GM12872 (cell line): ENCODE results near the gene PI16.

Source experiments
- TF ChIP-seq, protein P1 (sequence below): IDR thresholded peaks from 3 replicates; pipeline ENCODE4 v1.5.1; 2011; ENCODE audit warnings: low read depth, mild to moderate bottlenecking, low read length, moderate library complexity; ENCODE audit not compliant: insufficient read depth

The PI16 gene

DNA sequence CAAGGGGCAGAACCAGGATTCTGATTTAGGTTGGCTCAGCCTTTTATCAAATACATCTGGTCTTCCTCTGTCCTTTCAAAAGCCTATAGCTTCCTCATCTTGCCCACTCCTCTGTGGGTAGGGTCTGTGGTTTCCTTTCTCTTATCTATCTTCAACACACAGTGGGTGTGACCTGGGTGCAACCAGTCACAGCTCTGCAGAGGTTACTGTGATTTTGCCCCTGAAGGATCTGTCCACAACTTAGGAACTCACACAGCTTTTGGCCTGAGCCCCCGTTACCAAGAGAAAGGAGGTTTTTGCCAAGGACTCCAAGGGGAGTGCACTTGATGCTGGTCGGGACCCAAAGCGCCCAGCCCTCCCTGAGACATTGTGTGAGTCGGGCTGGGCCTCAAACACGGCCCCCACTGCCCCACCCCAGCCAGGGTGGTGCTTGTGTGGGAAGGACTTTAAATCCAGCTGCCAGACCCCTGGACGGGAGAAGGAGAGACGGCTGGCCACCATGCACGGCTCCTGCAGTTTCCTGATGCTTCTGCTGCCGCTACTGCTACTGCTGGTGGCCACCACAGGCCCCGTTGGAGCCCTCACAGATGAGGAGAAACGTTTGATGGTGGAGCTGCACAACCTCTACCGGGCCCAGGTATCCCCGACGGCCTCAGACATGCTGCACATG, at the start of gene PI16:
Gene PI16, plus strand, starts transcription at position 477 of the 670 bp plus-strand sequence. Its CDS starts 23 bp downstream, at position 500.
- TF ChIP-seq, protein P1, sequence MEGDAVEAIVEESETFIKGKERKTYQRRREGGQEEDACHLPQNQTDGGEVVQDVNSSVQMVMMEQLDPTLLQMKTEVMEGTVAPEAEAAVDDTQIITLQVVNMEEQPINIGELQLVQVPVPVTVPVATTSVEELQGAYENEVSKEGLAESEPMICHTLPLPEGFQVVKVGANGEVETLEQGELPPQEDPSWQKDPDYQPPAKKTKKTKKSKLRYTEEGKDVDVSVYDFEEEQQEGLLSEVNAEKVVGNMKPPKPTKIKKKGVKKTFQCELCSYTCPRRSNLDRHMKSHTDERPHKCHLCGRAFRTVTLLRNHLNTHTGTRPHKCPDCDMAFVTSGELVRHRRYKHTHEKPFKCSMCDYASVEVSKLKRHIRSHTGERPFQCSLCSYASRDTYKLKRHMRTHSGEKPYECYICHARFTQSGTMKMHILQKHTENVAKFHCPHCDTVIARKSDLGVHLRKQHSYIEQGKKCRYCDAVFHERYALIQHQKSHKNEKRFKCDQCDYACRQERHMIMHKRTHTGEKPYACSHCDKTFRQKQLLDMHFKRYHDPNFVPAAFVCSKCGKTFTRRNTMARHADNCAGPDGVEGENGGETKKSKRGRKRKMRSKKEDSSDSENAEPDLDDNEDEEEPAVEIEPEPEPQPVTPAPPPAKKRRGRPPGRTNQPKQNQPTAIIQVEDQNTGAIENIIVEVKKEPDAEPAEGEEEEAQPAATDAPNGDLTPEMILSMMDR, result no peak

GRCh38 chr6:36904851-36905393, 49.6 kb upstream of the PI16 start:
- TF ChIP-seq, protein P1, result no peak

DNA sequence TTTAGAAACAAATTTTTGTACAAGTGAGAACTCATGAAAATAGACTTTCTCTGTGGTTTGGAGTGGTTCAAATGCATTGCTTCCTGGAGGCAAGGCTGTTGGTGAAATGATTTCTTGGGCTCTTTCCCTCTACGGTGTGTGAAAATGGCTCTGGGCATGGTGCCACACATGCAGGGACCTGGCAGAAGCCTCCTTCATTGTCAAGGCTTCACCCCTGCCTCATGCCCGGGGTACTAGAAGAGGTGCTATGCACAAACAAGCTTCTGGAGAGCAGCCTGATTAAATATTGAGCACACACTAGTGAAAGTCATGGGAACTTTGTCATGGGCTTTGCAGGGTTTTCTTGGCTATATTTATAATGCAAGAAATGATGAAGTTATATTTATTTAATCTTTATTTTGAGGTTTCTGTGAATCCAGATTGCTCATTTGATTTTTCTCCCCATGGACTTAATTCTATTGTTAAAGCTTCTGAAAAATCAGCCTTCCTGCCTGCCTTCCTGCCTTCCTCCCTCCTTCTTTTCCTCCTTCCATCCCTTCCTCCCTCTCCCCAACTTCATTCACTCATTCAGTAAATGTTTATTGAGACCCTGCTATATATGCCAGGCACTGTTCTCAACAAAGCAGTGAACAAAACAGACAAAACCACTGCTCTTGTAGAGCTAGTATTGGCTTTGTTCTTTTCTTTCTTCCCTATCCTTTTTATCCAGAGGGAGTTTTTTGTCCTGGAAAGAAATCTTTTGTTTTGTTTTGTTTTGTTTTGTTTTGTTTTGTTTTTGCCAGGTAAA, 47.8 kb upstream of the PI16 start:
- TF ChIP-seq, protein P1, result no peak

DNA sequence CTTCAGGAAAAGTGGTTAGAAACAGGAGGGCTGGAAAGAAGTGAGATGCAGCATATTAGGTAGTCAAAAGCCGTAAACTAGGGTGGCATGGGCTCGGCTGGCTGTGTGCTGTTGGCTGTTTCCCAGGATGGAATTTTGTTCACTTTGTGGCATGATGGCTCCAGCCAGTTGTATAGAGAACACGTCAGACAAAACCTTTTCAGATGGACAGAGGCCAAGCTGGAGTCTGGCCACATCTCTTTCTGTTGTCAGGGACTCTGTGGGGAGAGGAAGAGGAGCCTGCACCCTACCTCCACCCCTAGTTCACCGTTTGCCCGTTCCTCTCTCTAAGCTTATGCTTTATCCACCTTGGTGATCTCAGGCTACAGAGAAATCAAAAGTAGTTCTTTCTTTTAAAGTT, 46.8 kb upstream of the PI16 start:
- TF ChIP-seq, protein P1, result no peak

- TF ChIP-seq, protein P1, result no peak
These were observed 45.8 kb upstream of the PI16 start for GRCh38 chr6:36908747-36909146.

- TF ChIP-seq, protein P1, result no peak
These were observed 42.5 kb upstream of the PI16 start for GRCh38 chr6:36912030-36912454.

DNA sequence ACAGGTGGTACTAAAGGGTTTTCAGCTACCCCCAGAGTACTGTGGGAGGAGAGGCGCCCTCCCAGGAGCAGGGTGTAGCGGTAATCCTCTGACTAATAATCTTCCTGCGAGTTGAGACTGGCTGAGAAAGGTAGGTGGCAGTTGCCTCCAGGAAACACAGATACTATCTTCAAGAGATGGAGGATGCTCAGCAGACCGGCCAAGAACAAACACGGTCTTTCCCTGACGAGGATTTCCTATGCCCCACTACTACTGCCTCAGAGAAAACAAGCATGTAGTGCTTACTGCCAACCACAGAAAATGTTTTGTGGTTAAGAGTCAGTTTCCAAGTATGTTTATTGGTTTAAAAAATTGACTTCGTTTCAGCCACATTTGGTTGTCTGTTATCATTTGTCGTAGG, 42.0 kb upstream of the PI16 start:
- TF ChIP-seq, protein P1, result no peak
